Measurements from ENCODE around the gene CKMT2. TPM values are rescaled to one million over a fixed set of nuclear protein-coding genes. Genes with fewer than 3 reads are reported as not detected.
A peak's percentile ranks its signal among the peaks of the same experiment; 100 is the strongest.

Gene CKMT2
- total and polyA plus RNA-seq, 2 experiments from 2014 or later = 2.9 to 8.2 TPM

DNA sequence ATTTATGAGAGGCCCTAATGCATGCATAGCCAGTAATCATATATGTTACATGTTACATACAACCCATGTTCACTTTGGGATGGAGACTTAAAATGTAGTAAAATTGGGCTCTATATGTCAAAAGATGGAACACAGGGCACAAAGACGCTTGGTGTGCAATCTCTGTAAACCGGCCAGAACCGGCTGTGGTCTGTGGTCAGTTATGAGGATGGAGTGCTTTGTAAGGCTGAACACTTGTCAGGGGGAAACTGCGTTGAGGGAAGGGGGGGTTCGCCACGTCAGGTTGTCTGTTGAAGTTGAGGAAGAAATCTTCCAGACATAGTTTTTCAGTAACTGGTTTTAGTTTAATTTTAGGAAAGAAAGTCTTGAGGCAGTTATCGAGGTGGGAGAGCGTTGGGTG lies 2.7 kb upstream of the CKMT2 start:
- no peak for ATAC-seq
- Histone ChIP-seq H3K27ac (ENCODE audit: low read depth) (no peak overlapping the region), H3K79me2 (replicated peaks; ENCODE audit: insufficient read depth) (no peaks in the 10 kb centered on the region), H3K27me3 (ENCODE audit: insufficient read depth) (no peaks in the 10 kb centered on the region), H3K36me3 (ENCODE audit: insufficient read depth) (no peaks in the 10 kb centered on the region), H3K4me2 (no peak overlapping the region), H3K4me1 (ENCODE audit: insufficient read depth) (peaks cover 28% of the 10 kb centered on the region; the same call in 1 of the 2 replicates), H3K4me3 (no peak overlapping the region), H4K20me1 (replicated peaks; ENCODE audit: insufficient read depth) (no peaks in the 10 kb centered on the region), H2AFZ (no peak overlapping the region), H3F3A (replicated peaks; ENCODE audit: low read depth) (no peaks in the 10 kb centered on the region), H3K9me2 (ENCODE audit: insufficient read depth) (no peaks in the 10 kb centered on the region)
- no peak overlapping the region for H3K27ac Mint-ChIP-seq
- H3K4me3 Mint-ChIP-seq = no peak overlapping the region
- peaks cover 2% of the 10 kb centered on the region for H3K27me3 Mint-ChIP-seq (ENCODE audit: insufficient read depth, low read depth, poor library complexity)
- peaks cover 22% of the 10 kb centered on the region for H3K4me1 Mint-ChIP-seq
- DNase-seq (ENCODE audit: low spot score) = no peak
- no peaks in the 10 kb centered on the region for H3K36me3 Mint-ChIP-seq (ENCODE audit: low read depth)
- TF ChIP-seq JUNB (IDR thresholded peaks at IDR 0.05; ENCODE audit: unreplicated experiment) = no peak
- TF ChIP-seq, protein P1, sequence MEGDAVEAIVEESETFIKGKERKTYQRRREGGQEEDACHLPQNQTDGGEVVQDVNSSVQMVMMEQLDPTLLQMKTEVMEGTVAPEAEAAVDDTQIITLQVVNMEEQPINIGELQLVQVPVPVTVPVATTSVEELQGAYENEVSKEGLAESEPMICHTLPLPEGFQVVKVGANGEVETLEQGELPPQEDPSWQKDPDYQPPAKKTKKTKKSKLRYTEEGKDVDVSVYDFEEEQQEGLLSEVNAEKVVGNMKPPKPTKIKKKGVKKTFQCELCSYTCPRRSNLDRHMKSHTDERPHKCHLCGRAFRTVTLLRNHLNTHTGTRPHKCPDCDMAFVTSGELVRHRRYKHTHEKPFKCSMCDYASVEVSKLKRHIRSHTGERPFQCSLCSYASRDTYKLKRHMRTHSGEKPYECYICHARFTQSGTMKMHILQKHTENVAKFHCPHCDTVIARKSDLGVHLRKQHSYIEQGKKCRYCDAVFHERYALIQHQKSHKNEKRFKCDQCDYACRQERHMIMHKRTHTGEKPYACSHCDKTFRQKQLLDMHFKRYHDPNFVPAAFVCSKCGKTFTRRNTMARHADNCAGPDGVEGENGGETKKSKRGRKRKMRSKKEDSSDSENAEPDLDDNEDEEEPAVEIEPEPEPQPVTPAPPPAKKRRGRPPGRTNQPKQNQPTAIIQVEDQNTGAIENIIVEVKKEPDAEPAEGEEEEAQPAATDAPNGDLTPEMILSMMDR (conservative IDR thresholded peaks at IDR 0.05; ENCODE audit: low read depth in 2 of 2) = no peak
- no peak for TF ChIP-seq STAT1 (IDR thresholded peaks at IDR 0.05; ENCODE audit: unreplicated experiment)
- TF ChIP-seq EZH2 (IDR thresholded peaks at IDR 0.05; ENCODE audit: low read depth, unreplicated experiment) = no peak
- TF ChIP-seq ZNF114 (CRISPR knock-in tag; IDR thresholded peaks at IDR 0.05) = no peak
- TF ChIP-seq, protein P2, sequence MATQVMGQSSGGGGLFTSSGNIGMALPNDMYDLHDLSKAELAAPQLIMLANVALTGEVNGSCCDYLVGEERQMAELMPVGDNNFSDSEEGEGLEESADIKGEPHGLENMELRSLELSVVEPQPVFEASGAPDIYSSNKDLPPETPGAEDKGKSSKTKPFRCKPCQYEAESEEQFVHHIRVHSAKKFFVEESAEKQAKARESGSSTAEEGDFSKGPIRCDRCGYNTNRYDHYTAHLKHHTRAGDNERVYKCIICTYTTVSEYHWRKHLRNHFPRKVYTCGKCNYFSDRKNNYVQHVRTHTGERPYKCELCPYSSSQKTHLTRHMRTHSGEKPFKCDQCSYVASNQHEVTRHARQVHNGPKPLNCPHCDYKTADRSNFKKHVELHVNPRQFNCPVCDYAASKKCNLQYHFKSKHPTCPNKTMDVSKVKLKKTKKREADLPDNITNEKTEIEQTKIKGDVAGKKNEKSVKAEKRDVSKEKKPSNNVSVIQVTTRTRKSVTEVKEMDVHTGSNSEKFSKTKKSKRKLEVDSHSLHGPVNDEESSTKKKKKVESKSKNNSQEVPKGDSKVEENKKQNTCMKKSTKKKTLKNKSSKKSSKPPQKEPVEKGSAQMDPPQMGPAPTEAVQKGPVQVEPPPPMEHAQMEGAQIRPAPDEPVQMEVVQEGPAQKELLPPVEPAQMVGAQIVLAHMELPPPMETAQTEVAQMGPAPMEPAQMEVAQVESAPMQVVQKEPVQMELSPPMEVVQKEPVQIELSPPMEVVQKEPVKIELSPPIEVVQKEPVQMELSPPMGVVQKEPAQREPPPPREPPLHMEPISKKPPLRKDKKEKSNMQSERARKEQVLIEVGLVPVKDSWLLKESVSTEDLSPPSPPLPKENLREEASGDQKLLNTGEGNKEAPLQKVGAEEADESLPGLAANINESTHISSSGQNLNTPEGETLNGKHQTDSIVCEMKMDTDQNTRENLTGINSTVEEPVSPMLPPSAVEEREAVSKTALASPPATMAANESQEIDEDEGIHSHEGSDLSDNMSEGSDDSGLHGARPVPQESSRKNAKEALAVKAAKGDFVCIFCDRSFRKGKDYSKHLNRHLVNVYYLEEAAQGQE (IDR thresholded peaks at IDR 0.05; ENCODE audit: unreplicated experiment) = no peak
- no peaks in the 10 kb centered on the region for H3K9me3 Mint-ChIP-seq

DNA sequence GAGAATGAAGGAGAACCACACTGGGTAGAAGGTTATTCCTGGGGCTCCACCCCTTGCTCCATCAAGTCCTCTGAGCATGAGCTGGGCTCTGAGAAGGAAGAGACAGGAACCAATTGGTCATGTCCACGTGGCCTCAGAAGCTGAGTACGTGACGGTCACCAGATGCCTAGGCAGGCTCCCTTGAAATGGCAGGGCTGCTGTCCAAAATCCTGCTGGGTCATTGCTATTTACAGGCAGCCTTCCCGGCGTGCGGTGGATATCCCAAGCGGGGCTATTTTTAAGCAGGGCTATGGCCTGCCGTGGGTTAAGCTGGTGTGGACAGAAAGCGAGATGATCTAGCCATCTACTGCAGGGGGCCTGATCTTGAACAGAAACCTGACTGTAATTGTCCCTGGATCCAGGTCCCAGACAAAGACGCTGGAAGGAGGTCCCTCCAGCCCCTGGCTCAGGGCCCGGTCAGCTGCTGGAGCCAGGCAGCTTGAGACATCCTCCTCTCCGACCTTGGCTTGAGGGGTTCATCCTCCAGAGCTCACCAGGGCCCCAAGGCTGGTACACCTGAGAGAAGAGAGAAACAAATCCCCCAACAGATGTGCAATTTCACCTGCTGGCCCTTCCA lies 550 bp upstream of the CKMT2 start:
- H4K20me1 ChIP-seq (replicated peaks; ENCODE audit: insufficient read depth) = no peaks in the 10 kb centered on the region; the same call in 1 of the 2 replicates
- Mint-ChIP-seq H3K4me1 (peaks cover 22% of the 10 kb centered on the region), H3K36me3 (ENCODE audit: low read depth) (no peaks in the 10 kb centered on the region; the same call in 2 of the 3 replicates), H3K4me3 (peak overlapping the region; percentile 88), H3K9me3 (no peaks in the 10 kb centered on the region), H3K27me3 (ENCODE audit: insufficient read depth, low read depth, poor library complexity) (peaks cover 2% of the 10 kb centered on the region), H3K27ac (peak overlapping the region; percentile 85)
- no peaks in the 10 kb centered on the region for H3F3A ChIP-seq (replicated peaks; ENCODE audit: low read depth)
- H3K27me3 ChIP-seq (ENCODE audit: insufficient read depth) = no peaks in the 10 kb centered on the region
- ATAC-seq (peak; percentile 13; the same call in 2 of the 3 replicates), DNase-seq (ENCODE audit: low spot score) (no peak)
- H3K4me2 ChIP-seq = peak overlapping the region; percentile 78
- peak overlapping the region; percentile 66; the same call in 1 of the 2 replicates for H3K4me3 ChIP-seq
- H3K4me1 ChIP-seq (ENCODE audit: insufficient read depth) = peaks cover 28% of the 10 kb centered on the region; the same call in 1 of the 2 replicates
- H3K79me2 ChIP-seq (replicated peaks; ENCODE audit: insufficient read depth) = no peaks in the 10 kb centered on the region
- H3K36me3 ChIP-seq (ENCODE audit: insufficient read depth) = no peaks in the 10 kb centered on the region
- no peaks in the 10 kb centered on the region for H3K9me2 ChIP-seq (ENCODE audit: insufficient read depth)
- 0 out of 2 replicates have a peak overlapping the region, but pooled peaks have one; percentile 37 for H3K27ac ChIP-seq (ENCODE audit: low read depth)
- H2AFZ ChIP-seq = peak overlapping the region; percentile 94; the same call in 1 of the 2 replicates
- TF ChIP-seq ZNF462 (CRISPR knock-in tag; IDR thresholded peaks at IDR 0.05) = no peak
- no peak for TF ChIP-seq EZH2 (IDR thresholded peaks at IDR 0.05; ENCODE audit: low read depth, unreplicated experiment)
- no peak for TF ChIP-seq ETS1 (IDR thresholded peaks at IDR 0.05)

Measured in GM23338 (cell line).